ENCODE data around the gene KCNK15. TPM values are rescaled to one million over a fixed set of nuclear protein-coding genes. Genes with fewer than 3 reads are reported as not detected.

KCNK15 gene
- total RNA-seq, 4 donors from 2014 or later, result 0.57 to 1.9 (median 1.4) TPM

GRCh38 chr20:44765091-44765490 is 19.4 kb downstream of the KCNK15 start:
- DNase-seq (ENCODE audit: low spot score in 2 of 2), result no peak
- no peaks in the 10 kb centered on the region for H3K4me1 ChIP-seq
- no peaks in the 10 kb centered on the region for H3K9me3 ChIP-seq
- no peak for TF ChIP-seq CTCF (IDR thresholded peaks at IDR 0.05)
- TF ChIP-seq POLR2AphosphoS5 (IDR thresholded peaks at IDR 0.05), result no peak
- TF ChIP-seq POLR2A (IDR thresholded peaks at IDR 0.05), result no peak
- TF ChIP-seq EP300 (IDR thresholded peaks at IDR 0.05), result no peak
- WGBS, result 61% methylated on average over 4 of the region's 4 CpGs
- H3K27ac ChIP-seq, result no peak overlapping the region
- no peak overlapping the region for H3K4me3 ChIP-seq
- H3K36me3 ChIP-seq, result no peaks in the 10 kb centered on the region
- peaks cover 20% of the 10 kb centered on the region for H3K27me3 ChIP-seq

GRCh38 chr20:44765701-44766347 is 20.2 kb downstream of the KCNK15 start:
- H3K9me3 ChIP-seq, result no peaks in the 10 kb centered on the region
- no peaks in the 10 kb centered on the region for H3K4me1 ChIP-seq
- H3K27me3 ChIP-seq, result peaks cover 21% of the 10 kb centered on the region
- H3K4me3 ChIP-seq, result no peak overlapping the region
- no peak overlapping the region for H3K27ac ChIP-seq
- no peaks in the 10 kb centered on the region for H3K36me3 ChIP-seq
- DNase-seq (ENCODE audit: low spot score in 2 of 2), result no peak
- no peak for TF ChIP-seq POLR2A (IDR thresholded peaks at IDR 0.05)
- TF ChIP-seq POLR2AphosphoS5 (IDR thresholded peaks at IDR 0.05), result no peak
- TF ChIP-seq EP300 (IDR thresholded peaks at IDR 0.05), result no peak
- no peak for TF ChIP-seq CTCF (IDR thresholded peaks at IDR 0.05)
- 42% methylated on average over 7 of the region's 7 CpGs for WGBS

- TF ChIP-seq CTCF (IDR thresholded peaks at IDR 0.05) (no peak), POLR2A (IDR thresholded peaks at IDR 0.05) (no peak), EP300 (IDR thresholded peaks at IDR 0.05) (no peak), POLR2AphosphoS5 (IDR thresholded peaks at IDR 0.05) (no peak)
- peaks cover 33% of the 10 kb centered on the region for H3K27me3 ChIP-seq
- 70% methylated on average over 7 of the region's 8 CpGs for WGBS
Measured at GRCh38 chr20:44768256-44768655, 22.6 kb downstream of the KCNK15 start.

GRCh38 chr20:44768854-44769480 is 23.3 kb downstream of the KCNK15 start:
- no peak overlapping the region for H3K27ac ChIP-seq
- TF ChIP-seq POLR2A (IDR thresholded peaks at IDR 0.05), result no peak
- TF ChIP-seq CTCF (IDR thresholded peaks at IDR 0.05), result no peak
- no peak for TF ChIP-seq EP300 (IDR thresholded peaks at IDR 0.05)
- TF ChIP-seq POLR2AphosphoS5 (IDR thresholded peaks at IDR 0.05), result no peak
- no peak overlapping the region for H3K4me3 ChIP-seq
- no peak for DNase-seq (ENCODE audit: low spot score in 2 of 2)
- H3K9me3 ChIP-seq, result no peaks in the 10 kb centered on the region
- H3K36me3 ChIP-seq, result no peaks in the 10 kb centered on the region
- peaks cover 40% of the 10 kb centered on the region for H3K27me3 ChIP-seq
- 33% methylated on average over 5 of the region's 5 CpGs for WGBS
- no peaks in the 10 kb centered on the region for H3K4me1 ChIP-seq

More at GRCh38 chr20:44768256-44768655, 22.6 kb downstream of the KCNK15 start:
- no peak overlapping the region for H3K4me3 ChIP-seq
- H3K36me3 ChIP-seq, result no peaks in the 10 kb centered on the region
- no peaks in the 10 kb centered on the region for H3K9me3 ChIP-seq
- DNase-seq (ENCODE audit: low spot score in 2 of 2), result no peak
- no peak overlapping the region for H3K27ac ChIP-seq
- H3K4me1 ChIP-seq, result no peaks in the 10 kb centered on the region

DNA sequence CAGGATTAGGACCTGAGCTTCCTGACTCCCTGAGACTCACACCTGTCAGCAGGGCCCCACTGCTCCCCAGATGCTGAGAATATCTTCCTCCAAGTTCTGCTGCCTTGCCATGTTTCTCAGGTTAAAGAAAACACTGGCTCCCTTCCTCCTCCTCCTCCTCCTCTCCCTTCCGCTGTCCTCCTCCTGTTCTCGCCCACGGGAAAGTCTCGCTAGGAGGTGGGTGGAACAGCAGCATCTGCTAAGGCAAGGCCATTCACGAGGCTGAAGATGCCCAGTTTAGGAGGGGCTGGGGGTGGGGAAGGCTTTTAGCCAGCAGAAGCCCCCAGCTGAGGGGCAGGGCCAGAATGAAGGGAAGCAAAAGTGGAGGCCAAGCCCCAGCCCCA is 23.8 kb downstream of the KCNK15 start:
- no peaks in the 10 kb centered on the region for H3K9me3 ChIP-seq
- WGBS, result 50% methylated on average over 5 of the region's 5 CpGs
- TF ChIP-seq POLR2AphosphoS5 (IDR thresholded peaks at IDR 0.05), result no peak
- no peak for TF ChIP-seq CTCF (IDR thresholded peaks at IDR 0.05)
- no peak for TF ChIP-seq POLR2A (IDR thresholded peaks at IDR 0.05)
- TF ChIP-seq EP300 (IDR thresholded peaks at IDR 0.05), result no peak

More for the DNA sequence above, 23.8 kb downstream of the KCNK15 start:
- H3K36me3 ChIP-seq, result no peaks in the 10 kb centered on the region
- peaks cover 40% of the 10 kb centered on the region for H3K27me3 ChIP-seq
- no peak for DNase-seq (ENCODE audit: low spot score in 2 of 2)
- H3K4me3 ChIP-seq, result no peak overlapping the region
- H3K4me1 ChIP-seq, result no peaks in the 10 kb centered on the region
- H3K27ac ChIP-seq, result no peak overlapping the region
